HG03439 (cell line): ENCODE data around the gene ABCC4.

ENCODE experiments used
- ATAC-seq: cut with Tn5 transposase; IDR thresholded peaks from one replicate; pipeline ENCODE4 v1.9.1; 2021; ENCODE audit warnings: mild to moderate bottlenecking, moderate library complexity; ENCODE audit not compliant: unreplicated experiment

ABCC4 gene

DNA sequence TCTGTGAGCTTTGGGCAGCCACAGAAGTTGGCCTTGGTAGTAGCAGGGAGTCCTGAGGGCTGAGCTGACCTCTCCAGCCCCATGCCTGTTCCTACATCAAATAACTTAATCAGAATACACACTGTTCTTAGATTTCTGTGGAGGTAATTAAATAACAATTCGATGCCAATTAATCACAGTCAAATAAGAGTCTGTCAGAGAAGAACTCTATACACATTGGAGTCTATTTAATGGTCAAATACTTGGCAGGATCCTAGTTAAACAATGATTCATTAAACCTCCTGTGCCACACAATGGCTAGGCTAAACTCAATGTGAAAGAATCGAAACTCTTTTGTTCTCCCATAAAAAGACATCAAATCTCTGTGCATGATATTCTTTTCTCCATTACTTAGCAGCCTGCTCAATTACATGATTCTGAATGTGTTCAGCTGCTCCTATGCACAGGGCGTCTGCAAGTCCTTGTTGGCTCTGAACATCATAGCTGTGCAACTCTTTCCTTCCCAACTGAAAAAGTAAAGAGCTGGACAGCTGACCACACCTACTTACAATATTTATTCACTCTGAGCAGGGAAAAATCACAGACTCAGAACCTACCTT lies 173.1 kb downstream of the ABCC4 start:
- ATAC-seq, result no peak

DNA sequence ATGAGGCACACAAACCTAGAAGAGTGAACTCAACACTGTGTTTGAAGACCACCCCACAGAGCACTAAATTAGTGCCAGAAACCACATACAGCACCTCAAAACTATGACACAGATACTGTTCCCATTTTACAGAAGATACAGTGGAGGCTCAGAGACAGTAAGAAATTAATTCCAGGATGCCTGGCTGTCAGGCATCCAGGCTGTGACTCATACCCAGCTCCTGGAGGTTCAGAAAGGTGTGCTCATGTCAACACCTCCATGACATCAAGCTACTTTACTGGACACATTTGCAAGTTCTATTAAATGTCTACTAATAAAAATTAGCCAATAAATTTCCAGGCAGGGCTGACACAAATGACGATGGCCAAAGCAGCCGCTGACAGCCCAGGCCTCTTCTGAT lies 176.3 kb downstream of the ABCC4 start:
- ATAC-seq, result no peak

GRCh38 chr13:95123726-95124125 lies 177.5 kb downstream of the ABCC4 start:
- no peak for ATAC-seq

GRCh38 chr13:95122063-95122462 lies 179.2 kb downstream of the ABCC4 start:
- no peak for ATAC-seq

DNA sequence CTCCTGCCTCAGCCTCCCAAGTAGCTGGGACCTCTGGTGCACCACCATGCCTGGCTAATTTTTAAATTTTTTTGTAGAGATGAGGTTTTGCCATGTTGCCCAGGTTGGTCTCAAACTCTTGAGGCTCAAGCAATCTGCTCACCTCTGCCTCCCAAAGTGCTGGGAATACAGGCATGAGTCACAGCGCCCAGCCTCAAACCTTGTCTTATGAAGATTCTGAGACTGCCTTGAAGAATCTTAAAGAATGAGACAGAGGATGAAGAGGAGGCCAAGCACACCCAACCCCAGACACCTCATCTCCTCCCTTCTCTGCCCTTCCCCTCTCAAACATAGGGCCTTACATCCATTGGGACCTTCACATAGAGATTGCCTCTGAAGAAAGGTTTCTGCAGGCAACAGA lies 179.7 kb downstream of the ABCC4 start:
- ATAC-seq, result no peak

DNA sequence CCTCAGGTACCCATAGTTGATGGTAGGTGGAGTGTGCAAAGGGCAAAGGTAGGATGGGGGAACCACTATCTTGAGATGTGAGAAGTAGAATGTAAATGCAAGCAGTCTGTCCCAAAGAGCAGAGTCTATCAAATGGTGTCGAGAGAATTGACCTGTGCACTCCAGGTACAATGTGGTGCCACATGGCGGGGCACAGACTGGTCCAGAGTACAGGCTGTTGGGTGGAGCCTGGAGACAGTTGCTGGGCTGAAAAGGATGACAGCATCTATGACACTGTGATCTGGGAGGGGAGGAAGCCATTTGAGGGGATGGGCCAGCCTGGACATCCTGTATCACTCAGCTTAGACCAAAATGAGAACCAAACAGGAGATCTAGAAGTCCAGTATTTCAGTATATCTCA lies 180.6 kb downstream of the ABCC4 start:
- no peak for ATAC-seq

- no peak for ATAC-seq
Measured at GRCh38 chr13:95118541-95119324, 182.5 kb downstream of the ABCC4 start.

DNA sequence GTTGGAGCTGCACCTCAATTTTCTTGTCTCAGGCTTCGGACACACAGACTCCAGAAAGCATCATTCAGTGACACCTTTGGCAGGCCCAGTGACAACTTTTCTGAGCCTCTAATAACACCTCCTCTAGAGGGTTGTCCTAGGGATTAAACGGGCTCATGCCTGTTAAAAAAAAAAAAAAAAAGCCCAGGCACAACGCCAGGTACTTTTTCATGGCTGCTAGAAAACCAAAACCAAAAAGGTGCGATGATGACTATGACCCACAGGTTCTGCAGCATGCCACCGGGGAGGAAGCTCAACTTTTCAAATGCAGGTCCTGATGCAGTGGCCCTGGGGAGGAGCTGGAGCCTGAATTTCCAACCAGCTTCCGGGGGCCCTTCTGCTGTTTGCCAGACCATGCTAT lies 184.2 kb downstream of the ABCC4 start:
- ATAC-seq, result no peak

- no peak for ATAC-seq
Measured at GRCh38 chr13:95115525-95115924, 185.7 kb downstream of the ABCC4 start.

GRCh38 chr13:95113601-95114000 lies 187.7 kb downstream of the ABCC4 start:
- no peak for ATAC-seq

DNA sequence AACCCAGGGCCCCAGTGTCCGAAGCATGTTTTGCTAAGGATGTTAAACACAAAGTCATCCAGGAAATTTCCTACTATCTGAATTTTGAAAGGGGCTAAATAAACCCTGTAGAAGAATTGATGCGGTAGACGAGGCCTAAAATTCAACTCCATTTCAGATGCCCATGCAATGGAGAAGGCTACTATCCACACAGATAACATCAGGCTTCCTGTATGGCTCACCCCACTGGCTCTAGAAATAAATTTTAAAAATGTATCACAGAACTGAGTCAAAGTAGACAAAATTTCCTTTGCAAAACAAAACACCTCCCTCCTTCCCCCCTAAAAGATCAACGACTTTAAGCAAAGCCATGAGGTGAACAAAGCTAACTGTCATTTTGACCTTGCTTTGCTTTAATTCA lies 188.4 kb downstream of the ABCC4 start:
- no peak for ATAC-seq

DNA sequence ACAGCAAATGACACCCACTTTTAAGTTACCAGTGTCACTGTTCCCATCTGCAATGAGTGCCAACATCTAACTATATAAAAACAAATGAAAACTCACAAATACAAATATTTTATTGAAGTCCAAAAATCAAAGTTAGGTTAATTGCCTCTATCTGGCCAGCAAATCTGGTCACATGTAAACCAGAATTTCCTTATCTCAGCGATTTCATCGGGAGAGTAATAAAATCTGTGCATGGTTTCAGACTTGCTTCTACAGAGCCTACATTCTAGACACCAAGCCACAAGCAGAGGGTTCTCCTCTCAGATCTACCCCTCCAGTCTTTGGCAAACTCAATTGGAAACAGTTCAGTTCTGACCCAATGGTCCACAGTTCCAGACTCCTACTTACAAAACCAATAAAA lies 189.6 kb downstream of the ABCC4 start:
- ATAC-seq, result no peak

GRCh38 chr13:95106562-95106961 lies 194.7 kb downstream of the ABCC4 start:
- no peak for ATAC-seq

- no peak for ATAC-seq
Measured at GRCh38 chr13:95100525-95101433, 200.5 kb downstream of the ABCC4 start.

- no peak for ATAC-seq
Measured at GRCh38 chr13:95099541-95099940, 201.7 kb downstream of the ABCC4 start.

DNA sequence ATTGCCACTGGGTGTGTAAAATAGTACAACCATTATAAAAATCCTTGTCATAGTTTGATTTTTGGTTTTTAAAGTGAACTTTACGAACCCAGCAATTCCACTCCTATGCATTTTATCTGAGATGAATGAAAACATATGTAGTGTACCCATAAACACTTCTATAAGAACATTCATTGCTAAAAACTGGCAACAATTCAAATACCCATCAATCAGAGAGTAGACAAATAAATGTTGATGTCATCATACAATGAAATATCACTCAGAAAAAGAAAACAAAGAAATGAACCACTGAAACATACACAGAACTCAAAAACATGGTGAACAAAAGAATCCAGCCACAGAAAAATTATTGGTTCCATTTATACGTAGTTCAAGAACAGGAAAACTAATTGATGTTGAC lies 202.3 kb downstream of the ABCC4 start:
- ATAC-seq, result no peak

DNA sequence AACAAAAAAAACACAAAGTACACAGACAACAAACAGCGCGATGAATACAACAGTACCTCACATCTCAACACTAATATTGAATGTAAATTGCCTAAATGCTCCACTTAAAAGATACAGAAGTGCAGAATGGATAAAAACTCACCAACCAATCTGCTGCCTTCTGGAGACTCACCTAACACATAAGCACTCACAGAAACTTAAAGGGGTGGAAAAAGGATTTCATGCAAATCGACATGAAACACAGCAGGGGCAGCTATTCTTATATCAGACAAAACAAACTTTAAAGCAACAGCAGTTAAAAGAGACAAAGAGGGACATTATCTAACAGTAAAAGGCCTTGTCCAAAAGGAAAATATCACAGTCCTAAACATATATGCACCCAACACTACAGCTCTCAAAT lies 209.5 kb downstream of the ABCC4 start:
- ATAC-seq, result peak; percentile 67

DNA sequence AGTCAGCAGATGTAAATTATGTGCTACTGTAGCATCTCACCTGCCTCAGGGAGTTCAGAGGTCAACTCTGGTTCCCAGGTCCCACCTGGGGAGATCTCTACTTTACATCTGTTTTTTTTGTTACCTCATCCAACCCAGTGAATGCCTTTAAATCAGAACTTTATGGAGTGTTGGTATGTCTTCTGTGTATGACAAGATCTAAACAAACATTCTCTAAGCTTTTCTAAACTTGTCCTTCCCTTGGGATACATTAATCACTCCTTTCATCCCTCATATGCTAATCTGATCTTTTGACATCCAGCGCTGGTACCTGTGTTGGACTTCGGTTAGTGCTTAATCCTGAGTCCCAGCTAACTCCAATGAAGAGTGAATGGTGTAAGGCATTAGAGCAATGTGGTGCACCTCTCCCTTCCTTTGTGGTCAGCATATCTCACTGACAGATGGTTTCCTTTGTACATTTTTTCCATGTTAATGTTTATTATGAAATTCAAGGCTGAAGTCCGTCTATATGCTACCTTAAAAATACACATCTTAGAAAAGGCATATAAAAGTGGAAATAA lies 213.4 kb downstream of the ABCC4 start:
- ATAC-seq, result no peak

- ATAC-seq, result no peak
Measured at GRCh38 chr13:95086761-95087160, 214.5 kb downstream of the ABCC4 start.

GRCh38 chr13:95083758-95084157 lies 217.5 kb downstream of the ABCC4 start:
- no peak for ATAC-seq

DNA sequence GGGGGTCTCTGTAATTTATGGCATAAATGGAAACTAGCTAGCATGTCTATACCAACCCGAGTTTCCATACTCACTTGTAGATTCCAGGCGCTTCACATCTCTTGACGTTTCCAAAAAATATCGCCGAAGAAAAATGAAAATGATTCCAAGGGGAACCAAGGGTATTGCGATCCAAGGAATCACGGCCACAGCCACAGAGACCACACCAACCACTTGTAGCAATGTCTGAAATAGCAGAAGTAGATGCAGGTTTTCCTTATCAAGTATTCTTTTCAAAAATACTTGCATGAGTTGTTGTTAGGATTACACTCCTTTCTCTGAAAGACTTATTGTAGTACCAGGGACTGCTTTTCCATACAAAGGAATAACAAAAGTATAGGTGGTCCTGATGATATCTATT lies 218.2 kb downstream of the ABCC4 start:
- no peak for ATAC-seq
